Astrocyte of the hippocampus (primary cell): Measurements from ENCODE around the gene IL22.

Source experiments
- DNase-seq: peaks from one replicate; pipeline ENCODE4 v3.0.0; 2011; ENCODE audit warnings: low read depth, low spot score

IL22 gene

GRCh38 chr12:68253504-68253903, at the start of gene IL22:
Gene IL22, minus strand, starts transcription at chr12:68253604. Its CDS starts 156 bp downstream, at chr12:68253448.
- DNase-seq: no peak

GRCh38 chr12:68297929-68298328, 44.5 kb upstream of the IL22 start:
- no peak for DNase-seq

- DNase-seq: no peak
Observed at GRCh38 chr12:68294251-68294650, 40.8 kb upstream of the IL22 start.

- no peak for DNase-seq
Observed at GRCh38 chr12:68293347-68293746, 39.9 kb upstream of the IL22 start.

GRCh38 chr12:68292151-68292943, 38.9 kb upstream of the IL22 start:
- DNase-seq: no peak

GRCh38 chr12:68291396-68292036, 38.1 kb upstream of the IL22 start:
- DNase-seq: no peak

GRCh38 chr12:68290126-68290525, 36.7 kb upstream of the IL22 start:
- no peak for DNase-seq

- no peak for DNase-seq
Observed at GRCh38 chr12:68287106-68287505, 33.7 kb upstream of the IL22 start.

- DNase-seq: no peak
Observed at GRCh38 chr12:68286396-68286795, 33.0 kb upstream of the IL22 start.

GRCh38 chr12:68285541-68285940, 32.1 kb upstream of the IL22 start:
- DNase-seq: no peak

- DNase-seq: no peak
Observed at GRCh38 chr12:68281322-68282077, 28.1 kb upstream of the IL22 start.

- no peak for DNase-seq
Observed at GRCh38 chr12:68280240-68280639, 26.8 kb upstream of the IL22 start.

- DNase-seq: peak; percentile 26
Observed at GRCh38 chr12:68279227-68280054, 26.0 kb upstream of the IL22 start.

GRCh38 chr12:68276402-68276930, 23.1 kb upstream of the IL22 start:
- no peak for DNase-seq

GRCh38 chr12:68272732-68273131, 19.3 kb upstream of the IL22 start:
- no peak for DNase-seq

- DNase-seq: no peak
Observed at GRCh38 chr12:68271346-68271745, 17.9 kb upstream of the IL22 start.

GRCh38 chr12:68270358-68270757, 17.0 kb upstream of the IL22 start:
- DNase-seq: no peak

GRCh38 chr12:68269779-68270178, 16.4 kb upstream of the IL22 start:
- no peak for DNase-seq

- DNase-seq: no peak
Observed at GRCh38 chr12:68268967-68269366, 15.6 kb upstream of the IL22 start.

GRCh38 chr12:68267892-68268396, 14.5 kb upstream of the IL22 start:
- DNase-seq: peak; percentile 13

- peak; percentile 49 for DNase-seq
Observed at GRCh38 chr12:68264857-68265256, 11.5 kb upstream of the IL22 start.
